Tibial artery (tissue), 4 donors: ENCODE measurements around the gene QSOX1.

Experiments used
- DNase-seq, 2 donors: peaks; one replicate each; pipeline ENCODE4 v3.0.0-alpha.2; 2019
- H3K27ac ChIP-seq, 2 donors: fragments of 200-600 bp; sonication (generic) in 1 of 2; 1 replicate in 1 of 2; 2 replicates in 1 of 2; pipeline ENCODE4 v1.5.1; 2018 to 2019; ENCODE audit warnings: mild to moderate bottlenecking in 1 of 2
- H3K27me3 ChIP-seq, 2 donors: fragments of 200-600 bp; sonication (generic) in 1 of 2; one replicate each; pipeline versions ENCODE4 v1.5.1 to v1.6.0; 2016 to 2019
- H3K36me3 ChIP-seq, 3 donors: fragments of 200-600 bp; sonication (generic) in 2 of 3; one replicate each; pipeline ENCODE4 v1.5.1; 2016 to 2019; ENCODE audit warnings: mild to moderate bottlenecking in 2 of 3
- H3K4me1 ChIP-seq, 4 donors: fragments of 200-600 bp; sonication (generic) in 2 of 4; 1 replicate in 3 of 4; 2 replicates in 1 of 4; pipeline ENCODE4 v1.5.1; 2016 to 2019
- H3K4me3 ChIP-seq, 2 donors: fragments of 200-600 bp; sonication (generic) in 1 of 2; 1 replicate in 1 of 2; 2 replicates in 1 of 2; pipeline ENCODE4 v1.5.1; 2018 to 2019; ENCODE audit warnings: mild to moderate bottlenecking in 2 of 2
- H3K9me3 ChIP-seq, 3 donors: fragments of 200-600 bp; sonication (generic) in 1 of 3; one replicate each; pipeline ENCODE4 v1.5.1; 2016 to 2019
- CTCF ChIP-seq, 2 experiments: fragments of 200-600 bp in 1 of 2; fragments of 450-650 bp in 1 of 2; IDR thresholded peaks; one replicate each; pipeline ENCODE4 v1.5.1; 2017 to 2019; ENCODE audit warnings: antibody characterized with exemption in 2 of 2, mild to moderate bottlenecking in 1 of 2, moderate library complexity in 1 of 2
- intact Hi-C: fragments of 100-400 bp; cut with DNase I; formaldehyde crosslinking; loops from one replicate; pipeline ENCODE4 v1.15.0; 2023; ENCODE audit warnings: low total_unique reads

QSOX1 gene

GRCh38 chr1:180143359-180143758, 11.3 kb upstream of the QSOX1 start:
- DNase-seq, result no peak
- intact Hi-C loops, result no loop called here
- H3K4me1 ChIP-seq, result no peaks in the 10 kb centered on the region
- no peaks in the 10 kb centered on the region for H3K36me3 ChIP-seq
- H3K27me3 ChIP-seq, result peaks cover 0 to 3% of the 10 kb centered on the region in 2 donors
- no peak overlapping the region for H3K4me3 ChIP-seq
- no peak overlapping the region for H3K27ac ChIP-seq
- H3K9me3 ChIP-seq, result no peaks in the 10 kb centered on the region
- TF ChIP-seq CTCF (IDR thresholded peaks at IDR 0.05), result no peak

GRCh38 chr1:180144659-180145357, 9.9 kb upstream of the QSOX1 start:
- no peak for TF ChIP-seq CTCF (IDR thresholded peaks at IDR 0.05)
- Histone ChIP-seq H3K27ac (no peak overlapping the region), H3K36me3 (no peaks in the 10 kb centered on the region)

GRCh38 chr1:180145446-180145845, 9.2 kb upstream of the QSOX1 start:
- DNase-seq, result no peak

More at GRCh38 chr1:180144659-180145357, 9.9 kb upstream of the QSOX1 start:
- no peak for DNase-seq
- Histone ChIP-seq H3K27me3 (peaks cover 0 to 6% of the 10 kb centered on the region in 2 donors), H3K9me3 (no peaks in the 10 kb centered on the region), H3K4me1 (no peaks in the 10 kb centered on the region), H3K4me3 (no peak overlapping the region)
- intact Hi-C loops, result no loop called here

GRCh38 chr1:180150982-180151381, 3.7 kb upstream of the QSOX1 start:
- no peak for TF ChIP-seq CTCF (IDR thresholded peaks at IDR 0.05)
- Histone ChIP-seq H3K9me3 (no peaks in the 10 kb centered on the region), H3K36me3 (no peaks in the 10 kb centered on the region), H3K27ac (no peak overlapping the region), H3K27me3 (peaks cover 0 to 4% of the 10 kb centered on the region in 2 donors), H3K4me3 (no peak overlapping the region), H3K4me1 (peaks cover 0 to 15% (median 11%) of the 10 kb centered on the region in 4 donors)
- no peak for DNase-seq
- intact Hi-C loops, result loop anchor here (10.0 kb wide), 1 partner anchor 266 kb away; the partner anchor contains the start of gene TOR1AIP1

More at GRCh38 chr1:180145446-180145845, 9.2 kb upstream of the QSOX1 start:
- no peaks in the 10 kb centered on the region for H3K4me1 ChIP-seq
- no peaks in the 10 kb centered on the region for H3K9me3 ChIP-seq
- no peak overlapping the region for H3K4me3 ChIP-seq
- no peaks in the 10 kb centered on the region for H3K36me3 ChIP-seq
- H3K27ac ChIP-seq, result no peak overlapping the region
- H3K27me3 ChIP-seq, result peaks cover 0 to 6% of the 10 kb centered on the region in 2 donors
- TF ChIP-seq CTCF (IDR thresholded peaks at IDR 0.05), result no peak
- intact Hi-C loops, result no loop called here

GRCh38 chr1:180151508-180151907, 3.2 kb upstream of the QSOX1 start:
- H3K27ac ChIP-seq, result no peak overlapping the region
- H3K4me1 ChIP-seq, result peaks cover 0 to 19% (median 15%) of the 10 kb centered on the region in 4 donors
- no peak for TF ChIP-seq CTCF (IDR thresholded peaks at IDR 0.05)
- no peak for DNase-seq
- no peaks in the 10 kb centered on the region for H3K9me3 ChIP-seq
- H3K4me3 ChIP-seq, result no peak overlapping the region
- no peaks in the 10 kb centered on the region for H3K36me3 ChIP-seq
- peaks cover 0 to 4% of the 10 kb centered on the region in 2 donors for H3K27me3 ChIP-seq
- intact Hi-C loops, result loop anchor here (10.0 kb wide), 1 partner anchor 267 kb away; the partner anchor contains the start of gene TOR1AIP1
